ENCODE data around the gene WDR7. TPM values are rescaled to one million over a fixed set of nuclear protein-coding genes. Genes with fewer than 3 reads are reported as not detected.

The WDR7 gene
- total RNA-seq, 1 donor from 2014 or later: 20.4 TPM

GRCh38 chr18:56990678-56991077, 339.5 kb downstream of the WDR7 start:
- no peak for DNase-seq (ENCODE audit: low spot score)

DNA sequence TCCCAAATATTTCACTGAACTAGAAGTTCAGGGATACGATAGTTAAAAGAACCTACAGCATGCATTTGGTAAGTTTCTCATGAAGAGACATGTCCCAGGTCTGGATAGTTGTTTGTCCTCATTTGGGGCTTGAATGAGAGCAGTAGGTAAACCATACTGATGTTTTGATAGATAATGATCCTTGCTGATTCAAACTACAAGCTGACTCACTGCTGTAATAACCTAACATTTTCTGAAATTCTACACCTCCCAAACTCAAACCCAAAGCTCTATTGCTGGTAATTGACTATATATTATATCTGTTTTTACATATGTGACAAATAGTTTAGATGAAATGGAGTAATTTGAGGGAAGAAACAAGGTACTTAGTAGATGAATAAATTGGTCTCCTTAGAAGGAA, 341.6 kb downstream of the WDR7 start:
- DNase-seq (ENCODE audit: low spot score): no peak

DNA sequence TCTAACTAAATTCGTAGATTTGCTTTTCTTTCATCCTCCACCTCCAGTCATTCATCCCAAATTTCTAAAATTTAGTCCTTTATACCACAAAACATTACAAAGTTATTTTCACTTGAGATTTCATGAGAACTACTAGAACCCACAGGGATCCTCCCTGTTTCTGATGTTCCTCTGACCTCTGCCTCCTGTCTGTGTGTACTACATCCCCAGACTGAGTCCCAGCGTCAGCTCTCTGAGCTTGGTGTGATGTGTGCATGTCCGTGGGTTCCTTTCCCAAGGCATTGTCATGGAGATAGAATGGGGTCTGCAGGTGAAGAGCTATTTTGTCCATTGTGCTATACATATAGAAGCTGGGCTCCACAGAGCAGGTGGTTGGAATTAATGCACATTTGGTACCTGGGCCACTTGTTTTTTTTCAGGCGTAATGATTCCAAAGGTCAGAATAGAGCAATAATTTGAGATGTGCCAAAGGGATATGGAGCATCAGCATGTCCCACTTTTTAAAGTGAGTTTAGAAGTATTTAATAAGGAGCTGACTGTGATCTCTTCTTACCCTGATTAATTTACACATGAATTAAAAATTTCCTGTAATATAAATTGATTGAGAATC, 344.5 kb downstream of the WDR7 start:
- no peak for DNase-seq (ENCODE audit: low spot score)

DNA sequence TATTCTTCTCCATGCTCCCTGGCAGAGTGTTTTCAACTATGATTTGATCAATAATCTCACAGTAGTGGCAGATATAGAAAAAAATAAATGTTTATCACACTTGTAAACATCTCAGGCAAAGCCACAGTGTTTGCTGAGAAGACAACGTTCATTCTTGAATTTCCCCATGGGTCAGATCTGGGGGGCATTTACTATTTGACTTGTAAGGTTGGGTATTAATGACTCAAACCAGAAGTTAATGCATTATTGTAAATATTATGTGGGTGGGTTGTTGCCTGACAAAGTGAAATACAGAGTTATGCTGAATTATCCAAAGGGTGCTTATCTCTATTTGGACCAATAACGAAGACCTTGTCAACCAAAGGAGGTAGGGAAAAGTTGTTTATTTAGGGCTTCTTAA, 346.0 kb downstream of the WDR7 start:
- no peak for DNase-seq (ENCODE audit: low spot score)

DNA sequence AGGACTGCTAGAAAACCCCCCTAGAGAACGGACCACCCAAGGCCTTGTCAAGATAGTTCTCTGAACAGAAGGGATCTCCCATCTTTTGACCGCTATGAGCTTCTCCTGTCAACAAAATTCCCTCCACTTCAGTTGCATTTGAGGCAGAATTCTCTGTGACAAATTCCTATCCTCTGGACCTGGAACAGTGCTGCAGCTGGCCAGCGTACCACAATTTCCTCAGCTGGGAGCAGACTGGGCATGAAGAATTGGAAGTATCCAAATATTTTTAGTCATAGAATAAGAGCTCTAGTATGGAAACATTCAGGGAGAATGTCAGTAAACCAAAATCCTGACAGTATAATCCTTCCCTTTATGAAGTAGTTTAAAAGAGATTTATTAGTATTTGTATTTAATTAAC, 348.7 kb downstream of the WDR7 start:
- DNase-seq (ENCODE audit: low spot score): no peak

- no peak for DNase-seq (ENCODE audit: low spot score)
Observed at GRCh38 chr18:57002627-57003026, 351.5 kb downstream of the WDR7 start.

DNA sequence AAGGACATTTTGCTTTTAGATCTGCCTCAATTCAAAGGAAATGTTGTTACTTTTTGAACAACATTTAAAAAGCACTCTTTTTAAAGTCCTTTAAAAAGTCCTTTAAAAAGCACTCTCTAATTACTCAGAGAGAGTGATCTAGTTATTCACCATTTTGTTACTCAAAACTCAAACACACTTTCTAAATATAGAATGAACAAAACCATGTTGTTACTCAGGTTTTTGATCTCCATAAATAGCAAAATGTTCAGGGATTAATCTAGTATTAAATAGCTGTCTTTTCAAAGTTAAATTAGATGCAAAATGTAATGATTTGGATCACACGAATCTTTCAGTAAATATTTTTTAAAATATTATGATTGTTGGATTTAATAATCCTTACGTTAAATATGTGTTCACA, 352.2 kb downstream of the WDR7 start:
- DNase-seq (ENCODE audit: low spot score): no peak

- no peak for DNase-seq (ENCODE audit: low spot score)
Observed at GRCh38 chr18:57004366-57005121, 353.4 kb downstream of the WDR7 start.

DNA sequence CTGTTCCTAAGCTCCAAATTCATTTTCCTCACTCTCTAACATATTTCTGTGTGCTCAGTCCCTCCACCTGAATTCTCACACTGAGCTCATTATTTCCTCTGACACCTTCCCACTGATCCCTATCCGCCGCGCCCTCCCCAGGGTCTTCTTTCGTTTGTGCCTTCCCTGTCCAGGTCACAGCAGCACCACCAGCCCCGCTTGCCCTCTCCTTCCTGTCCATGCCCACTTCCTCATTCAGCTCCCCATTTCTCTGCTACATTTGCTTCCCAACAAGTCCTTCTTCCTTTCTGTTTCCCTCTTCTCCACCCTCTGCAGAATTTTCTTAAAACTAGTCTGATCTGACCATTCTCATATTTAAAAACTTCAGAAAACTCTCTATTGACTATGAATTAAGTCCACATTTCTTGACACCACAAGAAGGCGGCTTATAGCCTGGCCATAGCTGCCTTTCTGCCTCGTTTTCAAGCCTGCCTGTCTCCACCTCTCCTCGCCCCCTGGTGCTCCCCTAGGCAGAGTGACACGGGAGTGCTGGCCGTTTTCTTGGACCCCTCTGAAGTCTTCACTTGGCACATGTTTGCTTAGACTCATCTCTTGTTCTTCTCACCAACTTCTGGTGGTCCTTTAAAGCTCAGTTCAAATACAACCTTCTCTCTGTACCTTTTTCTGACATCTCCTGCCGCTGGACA, 357.0 kb downstream of the WDR7 start:
- DNase-seq (ENCODE audit: low spot score): no peak

GRCh38 chr18:57009844-57010243, 358.7 kb downstream of the WDR7 start:
- DNase-seq (ENCODE audit: low spot score): no peak

DNA sequence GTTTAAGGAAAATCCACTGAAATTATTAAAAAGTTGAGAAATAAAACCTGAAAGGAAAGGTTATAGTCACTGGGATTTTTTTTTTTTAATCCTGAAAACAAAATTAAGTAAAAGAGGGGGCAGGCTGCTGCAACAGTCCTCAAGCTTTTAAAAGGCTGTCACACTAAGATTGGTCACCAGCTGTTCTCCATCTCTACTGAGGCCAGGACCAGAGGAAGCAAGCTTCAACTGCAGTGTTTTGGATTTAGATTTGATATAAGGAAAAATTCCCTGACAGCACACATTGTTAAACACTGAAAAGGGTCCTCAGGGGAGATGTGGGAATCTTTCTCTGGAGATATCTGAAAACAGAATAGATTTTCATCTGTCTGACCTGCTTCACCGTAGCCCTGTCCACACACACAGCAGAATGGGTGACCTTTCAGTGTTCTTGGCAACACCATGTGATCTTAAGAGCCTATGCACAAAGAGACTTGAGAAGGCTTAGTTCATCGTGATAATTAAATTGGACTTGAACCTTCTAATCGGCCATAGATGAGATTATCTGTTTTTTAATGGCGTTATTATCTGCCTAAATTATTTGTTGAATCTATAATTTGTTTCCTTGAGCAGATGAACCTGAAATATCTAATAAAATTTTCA, 363.7 kb downstream of the WDR7 start:
- no peak for DNase-seq (ENCODE audit: low spot score)

DNA sequence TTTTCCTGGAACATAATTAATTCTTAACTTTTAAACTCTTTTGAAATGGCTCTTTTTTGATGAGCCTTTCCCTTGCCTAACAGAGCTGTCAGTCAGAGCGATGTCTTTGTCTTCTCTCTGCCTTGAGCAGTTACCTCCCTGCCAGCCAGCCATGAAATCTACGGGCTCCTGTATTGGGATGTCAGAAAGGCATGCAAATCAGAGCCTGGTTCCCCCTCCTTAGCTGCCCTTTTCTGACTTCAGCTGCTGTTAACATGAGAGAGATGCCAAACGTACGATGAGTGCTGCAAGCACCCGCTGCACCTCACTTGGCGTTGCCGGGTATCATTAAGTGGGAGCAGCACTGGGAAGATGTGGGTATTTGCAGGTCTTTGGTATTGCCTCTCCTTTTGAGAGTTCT, 364.3 kb downstream of the WDR7 start:
- no peak for DNase-seq (ENCODE audit: low spot score)

- no peak for DNase-seq (ENCODE audit: low spot score)
Observed at GRCh38 chr18:57018845-57019244, 367.7 kb downstream of the WDR7 start.

GRCh38 chr18:57022716-57023115, 371.6 kb downstream of the WDR7 start:
- DNase-seq (ENCODE audit: low spot score): no peak

DNA sequence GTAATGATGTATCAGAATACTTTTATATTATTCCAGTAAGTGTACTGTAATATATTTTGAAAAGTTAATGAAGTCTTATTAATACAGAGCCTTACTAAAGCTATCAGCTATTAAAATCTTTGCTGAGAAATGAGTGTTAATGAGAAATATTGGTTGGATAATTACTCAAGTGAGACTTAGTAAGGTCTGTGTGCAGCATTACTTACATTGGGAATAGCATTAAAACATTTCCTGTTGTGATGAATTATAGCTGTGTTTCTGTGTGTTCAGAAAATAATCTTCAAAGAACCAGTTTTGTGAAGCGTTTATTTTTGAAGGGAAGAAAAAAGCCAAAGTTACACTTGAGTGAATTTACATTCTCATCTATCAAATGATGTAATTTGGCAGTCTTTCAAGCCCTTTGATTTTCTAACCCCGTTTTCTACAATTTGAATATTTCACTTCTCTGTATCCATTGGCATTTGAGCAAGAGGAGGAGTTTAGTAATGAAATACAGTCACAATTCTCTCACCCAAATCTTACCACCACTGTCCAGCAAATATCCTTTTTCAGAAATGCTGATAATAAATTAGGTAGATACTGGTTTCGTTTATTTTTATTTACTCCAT, 372.2 kb downstream of the WDR7 start:
- DNase-seq (ENCODE audit: low spot score): no peak

DNA sequence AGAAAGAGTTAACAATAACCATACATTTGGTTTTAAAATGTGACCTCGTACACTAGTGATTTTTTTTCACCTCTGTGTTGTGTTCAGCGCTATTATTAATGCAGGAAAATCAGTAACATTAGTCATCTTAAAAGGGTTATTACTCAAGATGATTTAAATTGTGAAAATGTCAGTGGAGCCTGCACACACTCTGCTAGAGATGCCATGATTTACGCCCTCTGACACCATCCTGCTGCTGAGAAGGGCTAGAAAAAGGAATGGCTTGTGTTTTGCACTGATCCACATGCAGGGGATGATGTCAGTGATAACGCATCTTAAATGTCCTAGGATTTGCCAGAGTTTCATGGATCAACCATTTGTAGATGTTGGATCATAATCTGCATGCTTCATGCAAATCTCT, 374.4 kb downstream of the WDR7 start:
- no peak for DNase-seq (ENCODE audit: low spot score)

- DNase-seq (ENCODE audit: low spot score): no peak
Observed at GRCh38 chr18:57026316-57026715, 375.2 kb downstream of the WDR7 start.

DNA sequence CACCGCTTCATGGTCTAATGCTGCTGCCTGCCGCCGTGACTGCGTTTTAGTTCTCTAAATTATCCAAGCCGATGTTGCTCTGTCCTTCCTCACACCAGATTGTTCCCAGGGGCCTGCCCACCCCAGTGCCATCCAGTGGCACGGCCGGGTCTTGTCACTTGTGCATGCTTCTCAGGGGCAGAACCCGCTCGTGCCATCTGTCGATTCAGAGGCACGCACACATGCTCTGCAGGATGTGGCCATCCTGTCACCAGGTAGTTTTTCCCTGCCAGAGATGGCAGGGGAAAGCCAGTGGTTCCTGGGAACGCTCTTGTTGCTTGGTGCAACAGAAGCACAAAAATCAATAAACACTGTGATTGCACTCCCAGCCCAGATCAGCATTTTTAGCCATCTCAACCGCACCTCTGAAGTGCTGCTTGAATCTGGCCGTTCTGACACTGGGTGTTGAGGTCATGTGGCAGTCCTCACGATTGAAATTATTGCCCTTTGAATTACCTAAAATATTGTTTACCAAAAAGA, 376.1 kb downstream of the WDR7 start:
- DNase-seq (ENCODE audit: low spot score): no peak

DNA sequence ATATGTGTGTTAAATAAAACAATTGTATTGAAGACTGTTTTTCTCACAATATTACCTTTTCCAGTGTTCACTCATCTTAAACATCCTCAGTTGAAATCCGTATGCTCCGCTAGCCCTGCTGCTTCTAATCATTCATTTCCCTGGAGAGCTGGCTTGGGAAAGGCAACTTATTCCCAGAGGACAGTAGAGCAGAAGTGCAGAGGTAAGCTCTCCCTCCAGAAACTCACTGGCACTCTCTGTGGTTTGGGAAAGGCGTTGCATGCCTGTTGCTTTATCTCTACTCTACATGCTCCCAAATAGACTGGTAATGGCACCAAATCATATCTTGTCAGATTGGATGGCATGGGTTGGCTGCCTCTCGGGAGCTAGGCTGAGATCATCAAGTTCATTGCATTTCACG, 378.6 kb downstream of the WDR7 start:
- no peak for DNase-seq (ENCODE audit: low spot score)

GRCh38 chr18:57030417-57030816, 379.3 kb downstream of the WDR7 start:
- DNase-seq (ENCODE audit: low spot score): no peak

DNA sequence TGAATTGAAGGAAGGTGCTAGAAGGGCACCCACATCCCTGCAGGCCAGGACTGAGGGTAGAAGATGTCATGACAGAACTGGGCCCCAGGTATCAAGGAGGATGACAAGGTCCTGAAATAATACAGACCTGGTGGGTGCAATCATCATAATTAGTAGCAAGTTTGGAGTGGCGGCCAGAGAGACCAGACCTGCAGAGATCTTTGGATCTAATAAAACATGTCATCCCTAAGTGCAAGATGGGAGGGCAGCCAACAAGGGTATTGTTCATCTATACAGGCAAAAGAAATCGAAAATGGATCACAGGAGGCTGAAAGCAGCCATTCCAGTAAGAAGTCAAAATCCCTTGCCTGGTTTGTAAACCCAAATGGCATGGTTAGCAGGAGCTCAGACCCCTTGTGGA, 384.4 kb downstream of the WDR7 start:
- no peak for DNase-seq (ENCODE audit: low spot score)

GRCh38 chr18:57038395-57038794, 387.2 kb downstream of the WDR7 start:
- DNase-seq (ENCODE audit: low spot score): no peak
